NCI-H1105 treated with DMSO at 0.1 percent for 48 hours (cell line): Measurements from ENCODE around the gene REG3G.
A peak's percentile ranks its signal among the peaks of the same experiment; 100 is the strongest.

ENCODE experiments used
- DNase-seq: peaks from one replicate; lab custom pipeline; 2025; lab: John Stamatoyannopoulos, UW

REG3G gene

DNA sequence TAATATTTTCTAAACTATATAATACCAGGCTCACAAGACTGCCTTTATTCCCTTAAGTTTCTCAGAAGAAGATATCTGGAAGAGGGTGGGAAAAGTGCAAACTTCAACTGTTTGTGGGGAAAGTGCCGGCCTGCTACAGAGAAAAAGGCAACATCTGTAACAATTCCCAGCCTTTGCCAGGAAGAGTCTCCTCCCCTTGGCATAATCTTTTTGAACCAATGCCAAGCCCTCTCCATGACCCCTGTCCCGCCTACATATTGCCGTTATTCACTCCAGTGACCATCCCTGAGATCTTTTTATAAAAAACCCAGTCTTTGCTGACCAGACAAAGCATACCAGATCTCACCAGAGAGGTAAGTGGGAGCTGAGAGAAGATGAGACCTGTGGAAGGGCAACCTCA, at the start of gene REG3G:
REG3G (plus strand) TSS at position 282 of the 400 bp plus-strand sequence. CDS start 392 bp downstream, outside the sequence.
- no peak for DNase-seq

DNA sequence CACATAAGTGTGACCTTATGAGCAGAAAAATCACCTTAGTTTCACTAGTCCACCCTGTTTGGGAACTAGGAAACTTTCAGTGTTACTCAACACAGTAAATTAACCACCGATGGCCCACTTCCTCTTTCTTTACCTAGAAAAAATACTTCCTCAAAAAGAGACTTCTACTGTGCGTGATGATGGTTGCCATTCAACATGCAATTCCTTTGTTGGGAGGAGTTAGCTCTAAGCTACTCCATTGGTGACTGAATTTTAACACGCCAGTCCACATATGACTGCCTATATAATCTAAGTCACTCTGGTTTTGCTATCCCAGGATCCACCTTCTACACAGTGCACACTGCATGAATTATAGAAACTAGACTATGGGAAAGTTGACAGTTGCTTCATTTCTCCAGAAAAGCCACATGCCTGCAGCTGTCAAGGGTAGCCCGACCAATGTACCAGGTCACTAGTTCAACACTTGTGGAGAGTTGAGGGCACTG, 47.8 kb upstream of the REG3G start:
- DNase-seq = no peak

DNA sequence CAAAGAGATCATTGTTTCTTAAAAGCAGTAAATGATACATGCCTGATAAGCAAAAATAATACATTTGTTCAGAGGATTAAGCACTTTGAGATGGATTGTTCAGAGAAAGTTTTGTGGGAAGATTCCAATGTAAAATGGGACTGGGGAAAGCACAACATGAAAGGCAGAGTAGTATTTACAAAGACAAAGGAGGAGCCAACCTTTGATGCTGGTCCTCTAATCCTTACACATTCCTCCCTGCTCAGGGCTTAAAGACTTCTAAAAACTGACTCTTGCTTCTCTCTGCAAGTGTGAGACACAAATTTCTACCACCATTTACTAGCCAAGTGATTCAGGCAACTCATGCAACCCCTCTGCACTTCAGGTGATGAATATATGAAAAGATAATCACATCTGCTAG, 47.2 kb upstream of the REG3G start:
- DNase-seq = no peak

DNA sequence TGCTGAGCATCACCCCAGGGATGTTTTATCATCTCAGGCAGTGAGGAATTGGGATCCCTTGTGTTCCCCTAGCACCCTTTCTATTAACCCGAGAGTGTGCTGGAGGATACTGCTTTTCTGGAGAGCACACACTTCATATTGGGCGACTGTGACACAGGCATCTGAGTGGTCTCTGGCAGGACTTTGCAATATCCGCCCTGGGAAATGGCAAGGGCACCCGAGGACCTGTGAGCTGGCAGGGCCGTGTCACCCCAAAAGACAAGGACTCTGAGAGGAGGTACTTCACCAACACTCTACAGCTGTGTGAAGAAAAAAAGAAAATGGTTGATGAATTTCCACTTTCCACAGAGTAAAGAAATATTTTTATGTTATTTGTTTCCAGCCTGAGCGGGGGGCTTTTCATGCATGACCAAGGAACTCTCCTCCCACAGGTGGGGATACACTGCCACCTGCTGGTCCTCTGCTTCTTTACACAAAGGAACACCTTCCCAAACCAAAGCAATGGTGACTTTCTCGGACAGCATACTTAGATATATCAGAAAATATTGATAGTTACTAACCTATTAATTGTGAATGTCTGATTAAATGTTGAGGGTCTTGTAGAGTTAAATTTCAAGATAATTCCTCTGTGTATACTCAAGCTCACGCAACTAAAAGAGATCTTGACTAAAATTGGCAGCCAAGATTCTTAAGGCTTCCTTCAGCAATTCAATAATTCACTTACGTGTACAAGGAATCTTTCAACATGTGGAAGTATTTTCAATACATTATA, 45.9 kb upstream of the REG3G start:
- peak; percentile 50 for DNase-seq

DNA sequence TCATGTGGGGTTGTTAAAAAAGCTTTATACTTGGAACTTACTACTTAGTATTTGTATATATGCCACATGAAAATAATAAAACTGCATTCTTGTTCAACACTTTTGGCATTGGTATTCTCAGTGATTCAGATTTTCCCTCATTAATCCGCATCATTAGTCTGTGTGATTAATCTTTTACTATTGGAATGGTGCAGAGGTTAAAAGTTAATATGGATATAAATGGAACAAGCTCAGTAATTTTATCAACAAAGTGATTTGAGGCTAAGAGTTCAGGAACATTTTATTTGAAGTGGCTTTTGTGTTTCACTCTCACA, 45.4 kb upstream of the REG3G start:
- DNase-seq = no peak

DNA sequence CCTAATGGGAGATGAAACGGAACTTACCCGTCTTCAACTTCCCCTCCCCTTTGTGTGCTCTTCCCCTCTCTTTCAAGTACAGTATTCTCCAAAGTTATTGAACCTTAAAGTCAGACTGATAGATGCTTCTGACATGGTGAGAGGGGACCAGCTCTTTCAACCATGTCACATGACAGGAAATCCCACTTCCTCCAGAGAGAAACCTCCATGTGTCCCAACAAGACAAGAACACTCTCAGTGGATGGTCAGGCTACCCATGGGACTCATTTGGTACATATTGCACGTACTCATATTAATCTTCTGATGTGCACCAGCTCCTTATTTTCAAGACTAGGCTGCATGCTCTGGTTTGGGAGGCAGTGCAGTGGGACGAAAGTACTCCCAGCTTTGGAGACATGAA, 44.6 kb upstream of the REG3G start:
- DNase-seq = no peak

DNA sequence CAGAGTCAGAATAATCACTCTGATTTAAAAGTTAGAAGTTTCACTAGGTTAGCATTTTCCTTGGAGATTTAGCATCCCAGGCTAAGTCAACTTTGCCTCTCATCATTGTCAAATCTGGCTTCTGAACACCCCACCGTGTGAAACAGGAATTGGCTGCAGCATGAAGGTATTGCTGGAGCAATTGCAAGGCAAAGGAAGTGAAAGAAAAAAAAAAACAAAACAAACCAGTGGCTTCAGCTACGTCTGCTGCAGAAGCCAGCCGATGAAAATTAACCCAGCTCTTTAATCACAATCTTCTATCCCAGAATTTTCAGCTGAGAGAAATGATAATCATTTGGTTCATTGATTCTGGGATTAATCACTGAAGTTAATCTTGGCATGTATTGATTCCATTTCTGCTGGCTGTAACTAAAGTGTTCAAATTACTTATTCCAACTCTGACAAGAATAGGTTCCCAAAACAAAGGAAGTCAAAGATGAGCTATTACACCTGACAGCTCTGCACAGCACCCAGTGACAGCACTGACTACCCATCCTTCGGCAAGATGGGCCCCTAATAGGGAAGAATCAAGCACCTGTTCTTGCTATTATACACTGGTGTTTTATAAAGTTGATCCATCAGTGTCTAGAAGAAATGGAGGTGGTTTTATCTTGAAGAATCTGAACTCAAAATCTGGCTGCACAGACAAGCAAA, 42.7 kb upstream of the REG3G start:
- no peak for DNase-seq

DNA sequence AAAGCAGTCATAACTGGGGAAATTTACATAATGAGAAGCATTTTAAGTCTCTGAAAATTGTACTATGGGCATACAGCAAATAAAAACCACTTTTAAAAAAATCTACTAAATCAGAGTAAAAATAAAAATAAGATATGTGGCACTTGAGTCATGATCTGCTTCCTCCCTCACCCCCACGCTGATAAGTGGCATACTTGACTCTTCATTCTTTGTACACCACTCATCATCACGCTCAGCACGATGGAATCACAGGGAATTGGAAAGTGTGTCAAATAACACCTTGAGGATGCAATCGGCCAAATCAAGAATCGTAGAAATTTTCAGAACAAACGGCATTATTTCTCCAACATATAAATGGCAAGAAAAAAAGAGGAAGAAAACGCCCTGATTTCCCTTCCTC, 41.1 kb upstream of the REG3G start:
- no peak for DNase-seq

DNA sequence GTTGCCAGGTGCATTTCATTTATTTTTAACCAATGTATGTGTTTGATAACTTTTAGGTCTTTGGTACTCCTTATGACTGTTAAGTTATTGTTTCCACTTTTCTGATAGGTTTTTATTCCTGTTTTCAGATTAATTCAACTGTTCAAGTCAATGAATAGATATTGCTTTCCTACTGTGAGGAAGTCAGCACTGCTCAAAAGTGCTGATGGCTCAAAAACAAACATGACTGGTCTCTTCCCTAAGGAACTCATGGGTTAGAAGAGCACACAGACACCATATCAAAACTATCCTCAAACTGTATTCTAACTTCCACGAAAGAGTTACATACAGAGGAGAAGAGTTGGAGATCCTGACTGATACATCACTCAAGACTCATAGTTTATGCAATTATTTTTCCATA, 39.9 kb upstream of the REG3G start:
- DNase-seq = no peak

DNA sequence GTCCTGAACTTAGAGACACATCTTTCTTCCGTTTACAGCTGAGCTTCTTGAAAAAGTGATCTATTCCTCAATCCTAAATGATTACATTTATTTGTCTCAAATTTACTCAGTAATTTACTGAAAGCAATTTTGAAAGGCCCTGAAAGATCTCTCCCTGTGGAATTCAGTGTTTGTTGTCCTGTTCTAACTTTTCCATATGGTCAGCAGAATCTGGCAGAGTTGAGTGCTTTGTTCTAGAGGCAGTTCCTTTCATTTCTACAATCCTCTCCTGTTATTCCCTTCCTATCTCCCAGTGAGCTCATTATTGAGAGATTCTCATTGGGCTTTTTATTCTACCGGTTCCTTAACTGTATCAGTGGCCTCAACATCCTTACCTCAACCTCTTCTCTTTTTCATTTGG, 36.5 kb upstream of the REG3G start:
- DNase-seq = no peak

DNA sequence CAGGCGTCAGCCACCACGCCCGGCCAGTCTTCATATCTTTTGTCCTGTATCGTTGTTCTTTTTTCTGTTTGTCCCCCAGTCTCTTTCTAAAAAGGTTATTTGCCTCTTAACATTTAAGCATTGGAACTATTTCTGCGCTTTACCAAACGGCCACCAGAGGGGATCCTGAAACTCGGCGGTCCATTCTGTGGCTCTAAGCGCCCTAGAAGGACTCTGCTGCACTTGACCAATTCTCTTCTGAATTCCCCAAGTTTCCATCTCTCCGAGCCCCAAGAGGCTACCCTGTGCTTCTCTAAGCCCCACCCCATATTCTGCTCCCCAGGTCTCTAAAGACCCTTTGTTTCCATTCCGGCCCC, 33.1 kb upstream of the REG3G start:
- no peak for DNase-seq

DNA sequence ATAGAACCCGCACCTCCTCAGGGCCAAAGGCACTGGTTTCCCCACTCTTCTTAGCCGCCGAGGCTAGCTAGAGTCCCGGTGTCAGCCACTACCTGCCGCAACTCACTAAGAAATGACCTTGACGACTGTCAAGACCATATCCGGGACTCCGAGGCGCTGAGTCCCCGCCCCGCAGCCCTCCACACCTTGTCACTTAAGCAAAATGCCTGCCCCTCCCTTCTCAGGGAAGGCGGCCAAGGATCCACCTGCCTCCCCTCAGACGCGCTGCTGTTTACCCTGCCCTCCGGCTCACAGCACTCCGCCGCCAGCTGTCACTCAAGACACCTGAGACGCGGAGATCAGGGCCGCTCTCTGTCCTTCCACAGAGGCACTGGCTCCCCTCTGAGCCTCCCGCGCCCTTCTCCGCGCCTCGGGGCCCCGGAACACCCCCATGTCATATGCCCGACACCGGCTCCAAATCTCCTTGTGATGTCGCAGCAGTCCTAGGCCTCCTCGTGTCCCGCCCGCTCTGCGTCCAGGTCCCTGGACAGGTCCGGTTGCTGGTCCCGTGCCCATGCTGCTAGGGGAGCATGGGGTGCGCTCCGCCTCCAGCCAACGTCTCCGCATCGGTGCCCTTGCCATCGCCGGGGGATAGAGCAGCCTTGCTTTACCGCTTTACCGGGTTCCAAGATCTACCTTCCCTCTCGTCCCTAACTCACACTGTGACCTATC, 32.5 kb upstream of the REG3G start:
- DNase-seq = peak; percentile 40

DNA sequence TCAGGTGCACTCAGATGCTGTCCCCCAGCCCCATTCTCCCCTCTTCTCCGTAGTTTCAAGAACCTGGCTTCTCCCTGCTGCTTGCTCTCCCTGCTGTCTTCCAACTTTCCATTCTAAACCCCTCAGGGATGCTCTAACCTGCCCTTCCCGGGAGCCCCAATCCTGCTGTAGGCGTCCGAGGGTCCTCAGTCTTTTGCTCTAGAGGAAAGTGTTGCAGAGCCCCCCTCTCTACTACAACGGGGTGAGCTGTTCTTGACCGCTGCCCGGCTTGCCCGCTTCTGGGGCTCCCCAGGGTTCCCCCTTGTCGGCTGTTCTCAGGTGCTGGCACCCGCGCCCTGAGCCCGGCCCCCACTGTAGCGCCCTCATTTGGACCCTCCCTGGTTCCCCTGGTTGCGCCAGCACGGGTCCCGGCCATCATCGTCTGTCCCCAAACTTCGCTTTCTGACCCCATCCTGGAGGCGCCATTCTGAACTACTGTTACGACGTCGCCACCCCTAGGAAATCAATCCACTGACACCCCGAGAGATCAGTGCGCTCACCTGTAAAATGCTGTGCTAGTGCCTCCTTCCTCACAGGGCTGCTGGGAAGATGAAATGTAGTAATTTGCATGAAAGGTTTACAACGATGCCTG, 31.9 kb upstream of the REG3G start:
- DNase-seq = no peak

DNA sequence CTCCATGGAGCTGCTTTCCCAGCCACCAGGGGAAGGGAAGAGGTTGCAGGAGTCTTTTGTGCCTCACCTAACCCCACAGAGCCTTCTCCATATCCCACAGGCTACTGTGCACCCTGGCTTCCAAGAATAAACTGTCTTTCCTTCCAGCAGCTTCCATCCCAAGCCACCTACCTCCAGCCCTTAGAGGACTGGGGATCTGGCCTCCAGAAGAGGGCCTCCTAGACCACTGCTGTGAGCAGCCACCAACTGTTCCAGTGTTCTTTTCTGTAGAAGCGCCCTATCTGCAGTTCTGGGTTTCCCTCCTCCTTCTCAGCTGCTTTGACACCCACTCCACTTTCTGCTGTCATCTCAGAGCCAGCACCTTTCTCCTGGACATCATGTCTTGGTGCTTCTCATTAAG, 30.7 kb upstream of the REG3G start:
- no peak for DNase-seq

DNA sequence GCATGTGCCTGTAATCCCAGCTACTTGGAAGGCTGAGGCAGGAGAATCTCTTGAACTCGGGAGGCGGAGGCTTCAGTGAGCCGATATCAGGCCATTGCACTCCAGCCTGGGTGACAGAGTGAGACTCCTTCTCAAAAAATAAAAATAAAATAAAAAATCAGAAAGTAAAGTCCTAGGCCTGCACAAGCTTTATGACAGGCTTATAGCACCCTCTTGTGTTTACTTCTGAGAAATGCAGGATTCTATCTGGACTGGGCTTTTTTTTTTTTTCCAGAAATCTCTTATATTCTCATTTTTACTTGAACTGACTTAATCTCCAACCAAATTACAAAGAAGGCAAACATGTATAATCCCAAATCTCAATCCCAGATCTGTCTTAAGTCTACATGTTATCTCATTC, 26.1 kb upstream of the REG3G start:
- peak; percentile 19 for DNase-seq

DNA sequence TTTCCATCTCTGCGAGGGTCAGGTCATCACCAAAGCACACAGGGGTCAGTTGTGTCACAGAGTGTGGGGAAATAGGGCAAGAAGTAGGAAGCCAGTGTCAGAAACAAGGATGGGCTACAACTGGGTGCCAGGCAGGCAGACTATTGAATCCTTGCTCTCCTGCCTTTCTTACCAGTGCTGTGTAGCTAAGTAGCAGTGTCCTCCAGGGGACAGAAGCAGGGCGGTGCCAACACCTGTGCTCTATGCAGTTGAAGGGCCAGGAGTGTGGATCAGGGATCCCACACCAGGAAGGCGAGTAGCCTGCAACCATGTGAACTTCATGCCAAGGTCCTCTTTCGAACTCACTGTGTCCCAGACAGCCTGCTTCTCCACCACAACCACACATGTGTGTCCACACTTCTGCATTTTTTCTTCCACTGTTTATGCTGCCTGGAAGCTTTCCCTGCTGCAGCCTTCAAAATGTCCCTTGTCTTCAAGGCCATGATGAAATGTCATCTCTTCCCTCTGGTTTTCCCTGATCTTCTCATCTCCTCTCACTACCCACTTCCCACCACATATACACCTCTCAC, 25.4 kb upstream of the REG3G start:
- DNase-seq = no peak

DNA sequence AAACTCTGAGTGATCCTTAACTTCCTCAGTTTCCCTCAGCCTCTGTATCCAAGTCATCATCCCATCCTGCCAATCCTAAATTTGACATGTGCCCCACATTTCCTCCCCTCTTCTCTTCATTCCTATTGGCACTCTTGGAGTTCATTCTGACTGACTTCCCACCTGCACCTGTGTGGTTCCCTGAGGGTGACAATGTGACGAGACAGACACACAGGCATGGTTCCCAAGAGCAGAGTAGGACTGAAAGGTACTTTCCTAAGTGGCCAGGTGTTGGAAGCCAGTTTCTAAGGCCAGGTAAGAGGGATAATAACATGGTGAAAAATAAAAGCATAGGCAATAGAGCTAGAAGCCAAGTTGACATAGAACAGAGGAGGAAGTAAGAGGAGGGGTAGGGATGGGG, 24.2 kb upstream of the REG3G start:
- no peak for DNase-seq

DNA sequence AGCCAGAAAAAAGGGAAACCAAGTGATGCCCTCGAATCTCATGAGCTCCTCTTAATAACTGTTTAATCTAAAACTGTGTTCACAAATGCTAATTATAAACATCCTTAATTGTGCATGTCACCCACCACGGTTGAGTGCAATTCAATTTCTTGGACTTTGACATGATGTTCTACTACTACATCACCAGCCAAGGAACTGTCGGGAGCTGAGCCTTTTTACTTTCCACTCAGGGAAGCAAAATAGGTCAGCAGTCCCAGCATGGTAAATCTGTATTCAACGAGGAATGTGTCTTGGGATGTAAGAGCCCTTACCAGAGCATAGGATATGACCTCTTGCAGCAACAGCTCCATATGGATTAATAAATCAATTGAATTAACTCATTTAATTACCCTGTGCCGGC, 20.8 kb upstream of the REG3G start:
- DNase-seq = no peak

DNA sequence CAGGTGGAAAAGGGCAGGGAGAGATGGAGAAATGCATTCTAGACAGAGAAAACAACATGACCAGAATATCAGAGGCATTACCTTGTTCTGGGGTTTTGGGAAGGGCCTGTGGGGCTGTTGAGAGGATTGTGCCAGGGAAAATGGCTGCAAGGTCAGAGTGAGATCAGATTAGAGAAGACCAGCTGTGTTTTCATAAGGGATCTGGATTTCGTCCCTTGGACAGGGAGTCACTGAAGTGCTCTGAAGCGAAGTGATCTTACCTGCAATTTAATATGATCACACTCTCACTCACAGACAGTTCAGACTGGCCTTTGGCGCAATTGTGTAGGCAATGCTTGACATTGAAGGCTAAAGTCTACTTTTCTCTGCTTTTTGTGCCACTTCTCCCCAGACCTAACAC, 20.3 kb upstream of the REG3G start:
- no peak for DNase-seq

DNA sequence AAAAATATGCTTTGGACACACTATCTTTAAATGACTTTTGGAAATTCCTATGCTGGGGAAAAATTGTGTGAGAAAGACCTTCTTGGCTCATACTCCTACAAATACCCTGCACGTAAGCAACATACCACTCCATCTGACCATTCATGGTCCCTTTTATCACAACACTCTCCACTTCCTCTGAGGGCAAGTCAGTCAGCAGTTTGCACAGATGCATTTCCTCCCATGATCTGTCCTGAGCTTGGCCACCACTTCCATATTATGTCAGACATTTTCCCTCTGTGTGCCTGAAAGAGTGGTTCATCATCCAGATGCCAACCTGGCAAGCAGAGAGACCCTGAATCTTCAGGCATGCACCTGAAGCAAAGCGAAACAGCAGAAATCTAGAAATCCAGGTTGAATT, 16.1 kb upstream of the REG3G start:
- no peak for DNase-seq

DNA sequence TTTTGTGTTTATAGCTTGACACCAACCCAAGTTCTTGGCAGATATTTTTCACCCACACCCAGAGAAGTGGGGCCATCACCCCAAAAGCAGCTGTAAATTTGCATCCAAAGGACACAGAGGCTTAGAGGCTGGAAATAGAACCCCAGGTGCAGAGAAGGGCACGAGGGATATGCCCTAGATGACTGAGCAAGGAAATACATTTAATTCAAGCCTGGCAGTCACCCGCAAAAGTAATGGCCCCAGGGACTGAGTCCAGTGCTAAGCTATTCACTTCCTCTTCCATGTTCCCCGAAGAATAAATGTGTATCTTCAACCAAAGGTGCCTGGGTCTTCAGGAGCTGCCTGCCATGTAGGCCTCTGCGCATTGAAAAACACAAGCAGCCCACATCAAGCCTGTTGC, 14.0 kb upstream of the REG3G start:
- no peak for DNase-seq

DNA sequence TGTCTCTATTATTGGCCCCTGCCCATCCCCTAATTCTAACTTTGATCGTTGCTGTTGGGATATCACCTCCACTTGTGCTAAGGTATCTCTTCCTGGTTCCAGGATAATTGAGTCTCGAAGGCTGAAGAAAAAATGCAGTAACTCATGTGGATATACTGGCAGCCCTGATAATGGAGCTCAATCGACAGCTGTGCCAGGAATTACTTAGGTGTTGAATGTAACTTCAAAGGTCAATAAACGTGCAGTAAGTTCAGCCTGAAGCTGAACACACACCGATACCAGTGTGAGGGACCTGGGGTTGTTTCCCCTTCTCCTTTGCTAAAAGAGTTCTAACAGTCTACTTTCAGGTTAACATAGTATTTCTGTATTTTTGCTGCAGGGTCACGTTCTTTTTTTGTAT, 11.9 kb upstream of the REG3G start:
- no peak for DNase-seq

DNA sequence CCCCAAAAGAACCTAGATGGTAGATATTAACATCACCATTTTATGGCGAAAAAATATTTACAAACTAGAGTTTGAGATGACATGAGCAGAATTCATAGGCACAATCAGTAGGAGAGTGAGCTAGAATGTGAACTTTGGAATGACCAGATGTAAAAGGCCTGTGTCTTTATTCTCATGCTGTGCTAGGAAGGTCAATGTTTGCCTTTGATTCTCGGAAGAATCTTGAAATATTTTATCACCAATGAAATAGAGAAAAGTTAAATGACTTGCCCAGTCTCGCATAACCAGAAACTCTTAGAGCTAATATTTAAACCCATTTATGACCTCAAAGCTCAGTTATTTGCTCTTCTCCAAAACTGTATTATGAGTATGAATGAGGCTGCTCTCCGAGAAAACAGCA, 9.2 kb upstream of the REG3G start:
- no peak for DNase-seq
